NCI-H1930 (cell line): ENCODE measurements around the gene XAGE1B.
"Not testable (repeated sequence)": the region's sequence is repeated elsewhere in the genome, so short reads cannot be mapped to it uniquely, and the experiment has no call there.

ENCODE experiments used
- DNase-seq, 2 experiments: peaks; one replicate each; lab custom pipeline; 2025; lab: John Stamatoyannopoulos, UW

Gene XAGE1B

GRCh38 chrX:52516987-52517325, at the start of gene XAGE1B:
Gene XAGE1B (minus strand): TSS chrX:52517063. CDS start chrX:52515527, 1,536 bp downstream.
- DNase-seq, result not testable (repeated sequence)

- no peak for DNase-seq
These were observed 46.2 kb upstream of the XAGE1B start for GRCh38 chrX:52563105-52563504.

GRCh38 chrX:52558140-52558539, 41.3 kb upstream of the XAGE1B start:
- no peak for DNase-seq

GRCh38 chrX:52556741-52557140, 39.9 kb upstream of the XAGE1B start:
- DNase-seq, result no peak

- no peak for DNase-seq
These were observed 37.3 kb upstream of the XAGE1B start for GRCh38 chrX:52553995-52554642.

- not testable (repeated sequence) for DNase-seq
These were observed 31.9 kb upstream of the XAGE1B start for GRCh38 chrX:52548769-52549168.

GRCh38 chrX:52544147-52544840, 27.4 kb upstream of the XAGE1B start:
- no peak for DNase-seq

GRCh38 chrX:52542311-52542710, 25.4 kb upstream of the XAGE1B start:
- DNase-seq, result no peak

GRCh38 chrX:52541051-52541450, 24.2 kb upstream of the XAGE1B start:
- not testable (repeated sequence) for DNase-seq

GRCh38 chrX:52516110-52516986, 515 bp downstream of the XAGE1B start:
- DNase-seq, result not testable (repeated sequence)

- DNase-seq, result not testable (repeated sequence)
These were observed 5.7 kb downstream of the XAGE1B start for GRCh38 chrX:52511126-52511525.

- no peak for DNase-seq
These were observed 6.9 kb downstream of the XAGE1B start for GRCh38 chrX:52509916-52510315.

GRCh38 chrX:52507331-52507730, 9.5 kb downstream of the XAGE1B start:
- DNase-seq, result no peak

GRCh38 chrX:52504551-52504950, 12.3 kb downstream of the XAGE1B start:
- no peak for DNase-seq

GRCh38 chrX:52501362-52501761, 15.5 kb downstream of the XAGE1B start:
- not testable (repeated sequence) for DNase-seq

- DNase-seq, result not testable (repeated sequence)
These were observed 20.5 kb downstream of the XAGE1B start for GRCh38 chrX:52496419-52496772.

GRCh38 chrX:52495545-52496418, 21.1 kb downstream of the XAGE1B start, which contains the start of gene XAGE1A:
Gene XAGE1A (plus strand): TSS chrX:52495808. CDS start chrX:52497362, 1,554 bp downstream.
- not testable (repeated sequence) for DNase-seq

GRCh38 chrX:52471301-52471700, 45.6 kb downstream of the XAGE1B start:
- not testable (repeated sequence) for DNase-seq
